ENCODE results near the gene TEF. TPM values are rescaled to one million over a fixed set of nuclear protein-coding genes. Genes with fewer than 3 reads are reported as not detected.
"Not testable (repeated sequence)": the region's sequence is repeated elsewhere in the genome, so short reads cannot be mapped to it uniquely, and the experiment has no call there.

TEF gene
- total RNA-seq, 4 donors from 2014 or later = 15.9 to 41.1 (median 22.9) TPM

- intact Hi-C loops (cut with DNase I) = no loop called here
- Histone ChIP-seq H3K36me3 (peaks cover 30 to 34% of the 10 kb centered on the region in 2 donors), H3K4me1 (peaks cover 26 to 42% of the 10 kb centered on the region in 2 donors), H3K27me3 (no peaks in the 10 kb centered on the region), H3K27ac (peak overlapping the region in 2 of 3 donors; percentile 24 to 29), H3K4me3 (replicated peaks in 1 of 3) (no peak overlapping the region), H3K9me3 (no peaks in the 10 kb centered on the region)
- 83 to 87% methylated on average over 4 of the region's 4 CpGs for WGBS, 2 donors
- TF ChIP-seq CTCF (IDR thresholded peaks at IDR 0.05) (no peak), POLR2A (IDR thresholded peaks at IDR 0.05) (no peak)
- DNase-seq = no peak
Observed at GRCh38 chr22:41435560-41435959, 53.8 kb downstream of the TEF start.

DNA sequence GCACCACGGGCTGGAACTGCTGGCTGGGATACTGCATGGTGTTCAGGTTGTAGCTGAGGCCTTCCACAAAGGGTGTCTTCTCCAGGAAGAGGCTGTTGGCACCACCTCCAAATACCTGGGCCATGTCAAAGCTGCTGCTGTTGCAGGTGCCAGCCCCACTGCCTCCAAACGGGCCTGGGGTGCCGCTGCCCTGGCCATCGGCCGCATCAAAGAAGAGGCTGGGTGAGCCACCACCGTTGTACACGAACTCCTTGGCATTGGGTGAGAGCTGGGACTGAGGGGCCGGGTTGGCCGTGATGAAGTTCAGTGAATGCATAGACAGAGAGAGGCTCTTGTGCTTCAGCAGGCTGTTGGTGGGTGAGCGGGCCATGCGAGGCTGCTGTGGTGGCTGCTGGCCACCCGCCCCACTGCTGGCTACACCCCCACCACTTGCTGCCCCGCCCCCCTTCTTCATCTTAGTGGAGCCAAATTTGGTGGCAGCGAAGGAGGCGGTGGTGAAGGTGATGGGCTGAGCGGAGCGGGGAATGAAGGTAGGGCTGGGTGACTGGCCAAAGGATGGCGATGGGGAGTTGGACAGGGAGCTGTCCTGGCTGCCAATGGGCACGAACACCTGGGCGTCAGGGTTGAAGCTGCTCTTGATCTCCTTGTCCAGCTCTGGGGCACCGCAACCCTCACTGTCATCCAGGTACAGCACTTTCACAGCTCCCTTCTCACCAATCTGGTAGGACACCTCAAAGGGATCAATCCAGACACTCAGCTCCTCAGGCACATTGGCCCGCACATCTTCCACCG lies 54.8 kb downstream of the TEF start:
- Histone ChIP-seq H3K9me3 (no peaks in the 10 kb centered on the region), H3K4me1 (peaks cover 31 to 48% of the 10 kb centered on the region in 2 donors), H3K36me3 (peaks cover 30 to 34% of the 10 kb centered on the region in 2 donors), H3K27me3 (no peaks in the 10 kb centered on the region), H3K4me3 (replicated peaks in 1 of 3) (no peak overlapping the region), H3K27ac (peak overlapping the region in 1 of 3 donors; percentile 24)
- no peak for TF ChIP-seq POLR2A (IDR thresholded peaks at IDR 0.05)
- no peak for TF ChIP-seq CTCF (IDR thresholded peaks at IDR 0.05)
- intact Hi-C loops (cut with DNase I) = no loop called here
- no peak for DNase-seq
- 83 to 85% methylated on average over 13 to 19 of the region's 23 CpGs for WGBS, 2 donors

GRCh38 chr22:41437198-41437597 lies 55.5 kb downstream of the TEF start:
- Histone ChIP-seq H3K27ac (peak overlapping the region in 1 of 3 donors; percentile 46), H3K4me1 (peaks cover 33 to 50% of the 10 kb centered on the region in 2 donors), H3K9me3 (no peaks in the 10 kb centered on the region), H3K4me3 (replicated peaks in 1 of 3) (no peak overlapping the region), H3K36me3 (peaks cover 30 to 34% of the 10 kb centered on the region in 2 donors), H3K27me3 (no peaks in the 10 kb centered on the region)
- TF ChIP-seq POLR2A (IDR thresholded peaks at IDR 0.05) (no peak), CTCF (IDR thresholded peaks at IDR 0.05) (no peak)
- intact Hi-C loops (cut with DNase I) = no loop called here
- WGBS, 2 donors = 88 to 96% methylated on average over 7 of the region's 7 CpGs
- no peak for DNase-seq

- 43 to 46% methylated on average over 5 of the region's 5 CpGs for WGBS, 2 donors
- H3K36me3 ChIP-seq = peaks cover 25 to 26% of the 10 kb centered on the region in 2 donors
- intact Hi-C loops (cut with DNase I) = not testable (repeated sequence)
Observed at GRCh38 chr22:41440511-41440910, 58.8 kb downstream of the TEF start.

DNA sequence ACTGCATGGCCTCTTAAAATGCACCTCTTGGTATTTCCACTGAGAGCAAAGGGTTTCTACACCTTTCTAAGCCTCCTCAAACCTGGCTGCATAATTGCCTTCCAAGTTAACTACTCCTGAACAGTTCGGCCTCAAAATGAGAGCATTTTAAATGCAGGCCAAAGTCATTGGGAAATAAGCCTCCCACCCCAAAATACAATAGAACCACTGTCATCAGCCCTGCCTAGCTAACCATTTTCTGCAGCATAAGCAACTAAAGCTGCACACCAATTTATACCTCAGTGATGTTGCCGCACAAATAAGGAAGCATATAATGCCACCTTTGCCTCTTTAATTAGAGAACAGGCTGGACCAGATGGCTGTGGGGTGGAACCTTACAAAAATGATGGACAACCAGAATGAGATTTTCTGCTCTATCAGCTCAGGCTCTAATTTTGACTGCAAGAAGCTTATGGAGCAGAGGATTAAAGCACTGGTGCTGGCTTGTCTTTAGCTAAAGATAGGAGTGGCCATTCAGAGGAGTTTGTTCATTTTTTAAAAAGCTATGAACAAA lies 60.6 kb downstream of the TEF start:
- Histone ChIP-seq H3K4me1 (peaks cover 39 to 46% of the 10 kb centered on the region in 2 donors), H3K27ac (peak overlapping the region in 2 of 3 donors; percentile 2 to 4), H3K27me3 (no peaks in the 10 kb centered on the region), H3K4me3 (replicated peaks in 1 of 3) (no peak overlapping the region), H3K9me3 (no peaks in the 10 kb centered on the region), H3K36me3 (peaks cover 7 to 8% of the 10 kb centered on the region in 2 donors)
- intact Hi-C loops (cut with DNase I) = no loop called here
- WGBS, 2 donors = 85 to 87% methylated on average over 2 of the region's 2 CpGs
- no peak for DNase-seq
- TF ChIP-seq POLR2A (IDR thresholded peaks at IDR 0.05) = no peak
- TF ChIP-seq CTCF (IDR thresholded peaks at IDR 0.05) = no peak

More at GRCh38 chr22:41440511-41440910, 58.8 kb downstream of the TEF start:
- H3K4me3 ChIP-seq (replicated peaks in 1 of 3); H3K9me3 ChIP-seq; H3K27me3 ChIP-seq: not testable (repeated sequence)
- DNase-seq = peak; percentile 60 to 63
- Histone ChIP-seq H3K27ac (peak overlapping the region; percentile 30 to 73 (median 66)), H3K4me1 (peaks cover 42 to 51% of the 10 kb centered on the region in 2 donors)
- peak in 1 of 2 donors; percentile 23 for TF ChIP-seq POLR2A (IDR thresholded peaks at IDR 0.05)

Data from thyroid gland (tissue), 4 donors.